ENCODE measurements around the gene CPNE2. TPM values are rescaled to one million over a fixed set of nuclear protein-coding genes. Genes with fewer than 3 reads are reported as not detected.

The CPNE2 gene
- total and polyA plus RNA-seq, 2 of the 8 experiments (the other 6 are each of a cell fraction or from before 2014, with no cell fraction given) = 10.6 to 39.5 TPM

DNA sequence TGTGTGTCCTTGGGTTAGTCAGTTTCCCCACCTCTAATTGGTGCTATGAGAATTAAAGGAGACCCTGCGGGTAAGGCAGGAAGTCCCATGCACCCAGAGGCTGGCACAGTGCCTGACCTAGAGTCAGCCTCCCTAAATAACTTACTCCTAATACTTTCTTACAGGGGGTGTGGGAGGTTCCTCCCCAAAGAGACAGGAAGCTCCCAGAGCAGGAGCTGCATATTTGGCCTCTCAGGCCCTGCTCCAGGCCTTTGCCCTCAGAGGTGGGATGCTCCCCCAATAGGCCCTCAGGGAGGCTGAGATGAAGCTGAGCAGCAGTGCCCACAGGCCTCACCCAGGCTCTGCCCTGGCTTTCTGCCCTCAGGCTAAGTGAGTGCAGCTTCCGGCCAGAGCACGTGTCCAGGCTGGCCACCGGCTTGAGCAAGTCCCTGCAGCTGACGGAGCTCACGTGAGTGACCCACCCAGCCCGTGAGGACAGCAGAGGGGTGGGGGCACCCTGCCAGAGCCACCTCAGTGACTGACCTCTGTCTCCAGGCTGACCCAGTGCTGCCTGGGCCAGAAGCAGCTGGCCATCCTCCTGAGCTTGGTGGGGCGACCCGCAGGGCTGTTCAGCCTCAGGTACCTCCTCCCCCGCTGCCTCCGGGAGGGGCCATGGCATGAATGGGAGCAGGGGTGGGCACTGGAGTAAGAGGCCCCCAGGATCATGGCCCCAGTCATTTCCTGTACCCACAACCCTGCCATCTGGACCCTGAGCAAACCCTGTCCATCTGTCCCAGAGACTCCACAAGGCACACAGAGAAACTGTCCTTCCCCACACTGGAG lies 31.1 kb upstream of the CPNE2 start (continued):
- no peak for TF ChIP-seq SUZ12 (IDR thresholded peaks at IDR 0.05; ENCODE audit: low read length)
